ENCODE data around the gene MSH2.

The MSH2 gene

GRCh38 chr2:47504174-47504810 lies 101.3 kb downstream of the MSH2 start:
- DNase-seq (ENCODE audit: low spot score) = no peak
- in situ Hi-C loops (cut with MboI; ENCODE audit: low sequenced_read_pairs, unreplicated experiment) = no loop called here
- no peak for TF ChIP-seq CTCF (IDR thresholded peaks at IDR 0.05; ENCODE audit: borderline replicate concordance, control extremely low read depth, extremely low read depth, insufficient read depth, missing control alignments)

- DNase-seq (ENCODE audit: low spot score) = no peak
- in situ Hi-C loops (cut with MboI; ENCODE audit: low sequenced_read_pairs, unreplicated experiment) = no loop called here
- TF ChIP-seq CTCF (IDR thresholded peaks at IDR 0.05; ENCODE audit: borderline replicate concordance, control extremely low read depth, extremely low read depth, insufficient read depth, missing control alignments) = no peak
Measured at GRCh38 chr2:47506024-47506423, 103.1 kb downstream of the MSH2 start.

- in situ Hi-C loops (cut with MboI; ENCODE audit: low sequenced_read_pairs, unreplicated experiment) = no loop called here
- no peak for TF ChIP-seq CTCF (IDR thresholded peaks at IDR 0.05; ENCODE audit: borderline replicate concordance, control extremely low read depth, extremely low read depth, insufficient read depth, missing control alignments)
Measured at GRCh38 chr2:47506436-47506835, 103.5 kb downstream of the MSH2 start.

GRCh38 chr2:47508080-47508479 lies 105.1 kb downstream of the MSH2 start:
- DNase-seq (ENCODE audit: low spot score) = no peak
- TF ChIP-seq CTCF (IDR thresholded peaks at IDR 0.05; ENCODE audit: borderline replicate concordance, control extremely low read depth, extremely low read depth, insufficient read depth, missing control alignments) = no peak
- in situ Hi-C loops (cut with MboI; ENCODE audit: low sequenced_read_pairs, unreplicated experiment) = no loop called here

More at GRCh38 chr2:47506436-47506835, 103.5 kb downstream of the MSH2 start:
- no peak for DNase-seq (ENCODE audit: low spot score)

- no peak for DNase-seq (ENCODE audit: low spot score)
- in situ Hi-C loops (cut with MboI; ENCODE audit: low sequenced_read_pairs, unreplicated experiment) = no loop called here
- no peak for TF ChIP-seq CTCF (IDR thresholded peaks at IDR 0.05; ENCODE audit: borderline replicate concordance, control extremely low read depth, extremely low read depth, insufficient read depth, missing control alignments)
Measured at GRCh38 chr2:47508641-47509040, 105.7 kb downstream of the MSH2 start.

- in situ Hi-C loops (cut with MboI; ENCODE audit: low sequenced_read_pairs, unreplicated experiment) = no loop called here
- DNase-seq (ENCODE audit: low spot score) = no peak
- TF ChIP-seq CTCF (IDR thresholded peaks at IDR 0.05; ENCODE audit: borderline replicate concordance, control extremely low read depth, extremely low read depth, insufficient read depth, missing control alignments) = no peak
Measured at GRCh38 chr2:47509250-47509649, 106.3 kb downstream of the MSH2 start.
